SU-DHL-6 (cell line): ENCODE results near the gene IFI16.

Experiments used
- CTCF ChIP-seq: fragments of 200-600 bp; sonication (generic); IDR thresholded peaks from one replicate; pipeline ENCODE4 v1.5.1; 2017; ENCODE audit warnings: antibody characterized with exemption, mild to moderate bottlenecking, low read length, moderate library complexity; ENCODE audit not compliant: insufficient read depth, poor library complexity, severe bottlenecking
- EZH2phosphoT487 ChIP-seq: fragments of 200-600 bp; sonication (generic), shearing (Covaris generic); conservative IDR thresholded peaks from 2 replicates; pipeline ENCODE4 v1.6.1; 2018; ENCODE audit warnings: mild to moderate bottlenecking, antibody characterized with exemption, low read length, moderate library complexity, mixed read lengths

DNA sequence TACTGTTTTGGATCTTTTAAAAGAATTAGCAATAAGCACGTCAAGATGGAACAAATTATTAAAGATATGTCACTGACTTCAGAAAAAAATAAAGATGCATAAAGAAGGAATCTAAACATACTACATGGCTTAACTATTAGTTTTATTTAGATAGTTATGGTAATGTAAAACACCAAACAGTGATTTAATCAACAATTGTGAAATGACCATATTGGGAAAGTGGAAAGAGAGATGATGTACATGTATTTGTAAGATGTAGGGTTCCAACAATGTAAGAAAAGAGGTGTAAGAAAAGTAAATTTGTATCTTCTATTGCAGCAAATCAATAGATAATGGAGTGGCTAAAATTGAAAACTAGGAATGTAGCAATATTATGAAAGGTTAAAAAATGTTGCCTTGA, 73.3 kb downstream of the IFI16 start:
- no peak for TF ChIP-seq CTCF
- no peak for TF ChIP-seq EZH2phosphoT487
